Measurements from ENCODE around the gene TREX2.

TREX2 gene

GRCh38 chrX:153445856-153446635 lies at the start of gene TREX2:
Gene TREX2 (minus strand): TSS chrX:153446056. CDS start chrX:153445430, 626 bp downstream.
- CTCF ChIA-PET: no interaction called here
- DNase-seq (ENCODE audit: extremely low spot score): no peak
- POLR2A ChIA-PET: no interaction called here
- no peak for TF ChIP-seq CTCF (IDR thresholded peaks at IDR 0.05; ENCODE audit: control extremely low read depth, extremely low read depth, low read depth, missing control alignments)

GRCh38 chrX:153495362-153495751 lies 49.5 kb upstream of the TREX2 start:
- DNase-seq (ENCODE audit: extremely low spot score): no peak
- CTCF ChIA-PET: no interaction called here

GRCh38 chrX:153494541-153495361 lies 48.9 kb upstream of the TREX2 start, which contains the start of gene BGN:
Gene BGN (plus strand): TSS chrX:153494980. CDS start chrX:153504632, 9,652 bp downstream.
- ChIA-PET CTCF (interaction anchor here (1.1 kb wide), 1 partner anchor 24 kb away, joined by 3 read pairs; the partner anchor contains the start of gene HAUS7), POLR2A (no interaction called here)
- no peak for DNase-seq (ENCODE audit: extremely low spot score)
- TF ChIP-seq CTCF (IDR thresholded peaks at IDR 0.05; ENCODE audit: control extremely low read depth, extremely low read depth, low read depth, missing control alignments): no peak

More at GRCh38 chrX:153495362-153495751, 49.5 kb upstream of the TREX2 start:
- POLR2A ChIA-PET: no interaction called here
- TF ChIP-seq CTCF (IDR thresholded peaks at IDR 0.05; ENCODE audit: control extremely low read depth, extremely low read depth, low read depth, missing control alignments): no peak

- POLR2A ChIA-PET: no interaction called here
- CTCF ChIA-PET: interaction anchor here (1.1 kb wide), 1 partner anchor 23 kb away, joined by 3 read pairs; the partner anchor contains the start of gene HAUS7
- TF ChIP-seq CTCF (IDR thresholded peaks at IDR 0.05; ENCODE audit: control extremely low read depth, extremely low read depth, low read depth, missing control alignments): no peak
- DNase-seq (ENCODE audit: extremely low spot score): no peak
These were observed 48.2 kb upstream of the TREX2 start for GRCh38 chrX:153494061-153494460.

- ChIA-PET POLR2A (no interaction called here), CTCF (no interaction called here)
- no peak for DNase-seq (ENCODE audit: extremely low spot score)
- TF ChIP-seq CTCF (IDR thresholded peaks at IDR 0.05; ENCODE audit: control extremely low read depth, extremely low read depth, low read depth, missing control alignments): no peak
These were observed 47.2 kb upstream of the TREX2 start for GRCh38 chrX:153493085-153493484.

- TF ChIP-seq CTCF (IDR thresholded peaks at IDR 0.05; ENCODE audit: control extremely low read depth, extremely low read depth, low read depth, missing control alignments): no peak
- no peak for DNase-seq (ENCODE audit: extremely low spot score)
- ChIA-PET CTCF (interaction anchor here (2.7 kb wide), 1 partner anchor 14 kb away, joined by 9 read pairs; no protein-coding TSS in a partner anchor), POLR2A (no interaction called here)
These were observed 46.7 kb upstream of the TREX2 start for GRCh38 chrX:153492543-153492942.

Measured in GM10248 (cell line).